Hepatocyte (in vitro differentiated cells): Measurements from ENCODE around the gene S1PR2.

ENCODE experiments used
- EZH2phosphoT487 ChIP-seq: fragments of 200-600 bp; sonication (generic); IDR thresholded peaks from one replicate; pipeline ENCODE4 v1.6.1; 2018; ENCODE audit warnings: antibody characterized with exemption, mild to moderate bottlenecking, low read depth, moderate library complexity; ENCODE audit not compliant: unreplicated experiment, severe bottlenecking
- TF ChIP-seq, protein P1 (sequence below): fragments of 200-600 bp; sonication (generic); IDR thresholded peaks from 2 replicates; pipeline ENCODE4 v1.5.1; 2016; ENCODE audit warnings: antibody characterized with exemption, mild to moderate bottlenecking; ENCODE audit not compliant: poor library complexity

DNA sequence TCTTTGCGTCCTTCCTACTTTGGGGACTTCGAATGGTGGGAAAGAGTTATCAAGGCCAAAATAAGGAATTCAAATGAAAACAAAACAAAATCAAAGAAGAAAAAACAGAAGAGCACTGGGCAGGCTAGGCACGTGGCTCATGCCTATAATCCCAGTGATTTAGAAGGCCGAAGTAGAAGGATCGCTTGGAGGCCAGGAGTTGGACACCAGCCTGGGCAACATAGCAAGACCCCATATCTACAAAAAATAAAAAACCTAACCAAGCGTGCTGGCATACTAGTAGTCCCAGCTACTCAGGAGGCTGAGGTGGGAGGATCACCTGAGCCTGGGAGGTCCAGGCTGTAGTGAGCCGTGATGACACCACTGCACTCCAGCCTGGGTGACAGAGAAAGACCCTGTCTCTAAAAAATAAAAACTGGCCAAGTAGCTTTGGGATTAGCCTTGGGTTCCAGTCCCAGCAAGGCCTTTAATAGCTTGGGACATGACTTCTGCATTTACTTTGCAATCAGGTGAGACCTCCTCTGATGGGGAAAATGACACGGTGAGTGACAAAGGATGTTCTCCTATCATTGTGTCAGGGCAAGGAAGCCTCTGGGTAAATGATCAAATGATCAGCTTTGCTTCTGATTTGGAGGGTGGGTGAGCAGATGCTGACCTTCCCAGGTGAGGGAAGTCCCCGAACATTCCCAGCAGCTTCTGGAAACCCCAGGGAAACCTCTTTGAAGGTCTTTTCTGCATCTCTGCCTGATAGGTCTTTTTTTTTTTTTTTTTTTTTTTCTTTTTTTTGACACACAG, 46.9 kb upstream of the S1PR2 start:
- TF ChIP-seq, protein P1, sequence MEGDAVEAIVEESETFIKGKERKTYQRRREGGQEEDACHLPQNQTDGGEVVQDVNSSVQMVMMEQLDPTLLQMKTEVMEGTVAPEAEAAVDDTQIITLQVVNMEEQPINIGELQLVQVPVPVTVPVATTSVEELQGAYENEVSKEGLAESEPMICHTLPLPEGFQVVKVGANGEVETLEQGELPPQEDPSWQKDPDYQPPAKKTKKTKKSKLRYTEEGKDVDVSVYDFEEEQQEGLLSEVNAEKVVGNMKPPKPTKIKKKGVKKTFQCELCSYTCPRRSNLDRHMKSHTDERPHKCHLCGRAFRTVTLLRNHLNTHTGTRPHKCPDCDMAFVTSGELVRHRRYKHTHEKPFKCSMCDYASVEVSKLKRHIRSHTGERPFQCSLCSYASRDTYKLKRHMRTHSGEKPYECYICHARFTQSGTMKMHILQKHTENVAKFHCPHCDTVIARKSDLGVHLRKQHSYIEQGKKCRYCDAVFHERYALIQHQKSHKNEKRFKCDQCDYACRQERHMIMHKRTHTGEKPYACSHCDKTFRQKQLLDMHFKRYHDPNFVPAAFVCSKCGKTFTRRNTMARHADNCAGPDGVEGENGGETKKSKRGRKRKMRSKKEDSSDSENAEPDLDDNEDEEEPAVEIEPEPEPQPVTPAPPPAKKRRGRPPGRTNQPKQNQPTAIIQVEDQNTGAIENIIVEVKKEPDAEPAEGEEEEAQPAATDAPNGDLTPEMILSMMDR = no peak
- no peak for TF ChIP-seq EZH2phosphoT487
